GM12891 (cell line): ENCODE measurements around the gene WSCD2.

ENCODE experiments used
- POLR2A ChIP-seq: IDR thresholded peaks from 2 replicates; pipeline ENCODE4 v1.6.1; 2011; ENCODE audit warnings: low read depth, low read length, control low read depth
- POLR2AphosphoS5 ChIP-seq: IDR thresholded peaks from 2 replicates; pipeline ENCODE4 v1.6.1; 2011; ENCODE audit warnings: low read depth, low read length, control low read depth
- POU2F2 ChIP-seq: IDR thresholded peaks from 2 replicates; pipeline ENCODE4 v1.6.1; 2011; ENCODE audit warnings: low read depth, mild to moderate bottlenecking, control low read depth, low read length, moderate library complexity
- SPI1 ChIP-seq: IDR thresholded peaks from 2 replicates; pipeline ENCODE4 v1.6.1; 2011; ENCODE audit warnings: low read depth, low read length, control low read depth
- TAF1 ChIP-seq: IDR thresholded peaks from 2 replicates; pipeline ENCODE4 v1.6.1; 2011; ENCODE audit warnings: low read depth, low read length, control low read depth

DNA sequence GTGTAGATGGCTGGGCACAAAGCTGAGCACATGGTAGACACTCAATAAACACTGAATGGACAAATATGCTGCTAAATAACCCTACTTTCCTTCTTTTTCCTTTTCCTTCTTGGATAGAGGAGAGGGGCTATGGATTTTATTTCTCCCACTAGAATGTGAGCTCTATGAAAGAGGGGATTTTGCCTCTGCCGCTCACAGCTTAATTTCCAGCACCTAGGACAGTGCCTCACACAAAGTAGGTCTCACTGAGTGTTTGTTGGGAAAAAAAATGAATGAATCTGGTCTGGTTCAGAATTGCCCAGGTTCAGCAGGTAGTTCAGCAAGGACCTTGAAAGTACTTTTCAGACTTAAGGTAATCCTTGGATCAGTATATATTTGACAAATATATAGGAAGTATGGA is 65.5 kb downstream of the WSCD2 start:
- TF ChIP-seq POLR2A (no peak), TAF1 (no peak), POLR2AphosphoS5 (no peak), SPI1 (no peak), POU2F2 (no peak)
